LNCAP (cell line): ENCODE results near the gene TEAD1.

Experiments used
- TF ChIP-seq, protein P1 (sequence below): fragments of 450-650 bp; IDR thresholded peaks from 2 replicates; pipeline ENCODE4 v1.5.1; 2017; ENCODE audit warnings: mild to moderate bottlenecking

TEAD1 gene

DNA sequence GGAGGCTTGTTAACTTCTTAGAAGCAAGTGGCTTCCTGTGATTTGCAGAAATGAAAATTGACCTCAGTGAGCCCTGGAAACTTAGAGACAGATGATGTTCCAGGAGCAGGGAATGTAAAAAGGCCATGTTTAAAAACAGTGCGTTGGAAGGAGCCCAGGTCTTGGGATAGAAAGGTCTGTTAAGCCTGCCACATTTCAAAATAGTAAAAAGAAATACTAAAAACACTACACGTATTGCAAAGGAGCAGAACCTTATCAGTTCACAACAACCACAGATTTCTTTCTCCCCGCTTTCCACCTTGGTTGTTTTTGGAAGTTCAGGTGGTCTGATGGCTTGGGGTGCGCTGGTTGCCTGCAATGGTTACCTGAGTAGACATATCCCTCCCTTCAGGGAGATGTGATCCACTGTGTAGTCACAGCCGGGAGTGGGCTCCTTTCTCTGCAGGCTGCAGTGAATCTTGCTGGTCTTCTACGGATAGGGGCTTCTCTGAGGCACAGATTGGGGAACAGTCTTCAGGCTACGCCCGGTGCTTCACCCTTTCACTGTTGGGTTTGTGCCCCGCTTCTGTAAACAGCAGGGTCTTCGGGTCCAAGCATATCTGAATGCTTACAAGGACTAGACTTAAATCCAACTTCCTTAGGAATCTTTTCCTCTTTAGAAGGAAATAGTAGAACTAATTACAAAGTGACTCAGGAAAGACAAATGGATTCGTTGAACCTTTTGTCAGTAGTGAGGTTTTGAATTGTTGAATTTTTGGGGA lies 1.9 kb downstream of the TEAD1 start:
- TF ChIP-seq, protein P1, sequence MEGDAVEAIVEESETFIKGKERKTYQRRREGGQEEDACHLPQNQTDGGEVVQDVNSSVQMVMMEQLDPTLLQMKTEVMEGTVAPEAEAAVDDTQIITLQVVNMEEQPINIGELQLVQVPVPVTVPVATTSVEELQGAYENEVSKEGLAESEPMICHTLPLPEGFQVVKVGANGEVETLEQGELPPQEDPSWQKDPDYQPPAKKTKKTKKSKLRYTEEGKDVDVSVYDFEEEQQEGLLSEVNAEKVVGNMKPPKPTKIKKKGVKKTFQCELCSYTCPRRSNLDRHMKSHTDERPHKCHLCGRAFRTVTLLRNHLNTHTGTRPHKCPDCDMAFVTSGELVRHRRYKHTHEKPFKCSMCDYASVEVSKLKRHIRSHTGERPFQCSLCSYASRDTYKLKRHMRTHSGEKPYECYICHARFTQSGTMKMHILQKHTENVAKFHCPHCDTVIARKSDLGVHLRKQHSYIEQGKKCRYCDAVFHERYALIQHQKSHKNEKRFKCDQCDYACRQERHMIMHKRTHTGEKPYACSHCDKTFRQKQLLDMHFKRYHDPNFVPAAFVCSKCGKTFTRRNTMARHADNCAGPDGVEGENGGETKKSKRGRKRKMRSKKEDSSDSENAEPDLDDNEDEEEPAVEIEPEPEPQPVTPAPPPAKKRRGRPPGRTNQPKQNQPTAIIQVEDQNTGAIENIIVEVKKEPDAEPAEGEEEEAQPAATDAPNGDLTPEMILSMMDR: no peak

DNA sequence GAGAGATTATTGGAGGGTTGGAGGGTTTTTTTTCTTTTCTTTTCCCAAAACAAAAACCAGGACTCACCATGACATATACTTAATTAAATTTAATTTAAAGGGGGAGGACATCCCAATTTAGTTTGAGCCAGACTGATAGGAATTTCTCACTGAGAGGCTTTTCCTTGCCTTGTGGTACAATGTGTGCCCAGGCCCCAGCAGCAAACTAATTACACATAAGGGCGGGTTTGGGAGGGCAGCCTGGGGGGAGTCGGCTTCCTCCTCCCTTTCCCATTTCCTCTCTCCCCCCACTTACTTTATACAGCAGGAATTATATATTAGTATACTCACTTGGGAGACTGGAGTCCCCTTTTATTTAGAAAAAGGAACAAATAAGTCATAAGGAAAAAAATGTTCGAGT lies 2.9 kb downstream of the TEAD1 start:
- TF ChIP-seq, protein P1: no peak

DNA sequence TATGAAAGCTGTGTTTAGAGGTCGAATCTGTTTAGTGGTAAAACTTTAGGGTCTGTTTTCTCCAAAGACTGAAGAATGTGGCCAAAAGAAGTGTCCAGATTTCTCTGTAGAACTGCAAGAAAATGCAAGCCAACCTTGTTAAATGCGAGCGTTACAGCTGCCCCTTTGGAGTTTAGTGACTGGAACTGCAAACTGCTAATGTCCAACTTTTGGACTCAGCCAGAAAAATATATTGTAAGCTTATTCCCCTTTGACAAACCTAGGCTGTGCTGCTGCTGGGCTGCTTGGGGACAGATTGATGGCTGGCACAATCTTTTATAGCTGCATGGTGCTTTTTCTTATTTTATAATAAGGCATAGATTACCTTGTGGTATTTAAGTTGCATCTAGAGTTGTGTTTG lies 3.9 kb downstream of the TEAD1 start:
- TF ChIP-seq, protein P1: no peak

DNA sequence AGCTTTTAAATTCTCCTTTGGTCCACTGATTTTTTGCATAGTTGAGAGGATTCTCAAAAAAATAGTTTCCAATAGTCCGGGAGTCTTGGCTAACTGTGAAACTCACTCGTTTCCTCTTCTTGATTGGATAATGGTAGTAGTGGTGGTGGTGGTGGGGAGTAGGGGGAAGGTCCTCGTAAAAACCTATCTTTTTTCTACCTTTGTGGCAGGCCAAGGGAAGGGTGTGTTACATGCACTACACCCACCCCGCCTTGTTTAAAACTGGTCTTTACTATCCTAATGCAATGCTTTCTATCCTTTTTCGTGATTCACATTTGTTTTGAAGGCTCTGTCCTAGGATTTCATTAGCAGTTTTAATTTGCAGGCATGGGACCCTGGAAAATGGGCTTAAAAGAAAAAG lies 4.8 kb downstream of the TEAD1 start:
- TF ChIP-seq, protein P1: no peak

DNA sequence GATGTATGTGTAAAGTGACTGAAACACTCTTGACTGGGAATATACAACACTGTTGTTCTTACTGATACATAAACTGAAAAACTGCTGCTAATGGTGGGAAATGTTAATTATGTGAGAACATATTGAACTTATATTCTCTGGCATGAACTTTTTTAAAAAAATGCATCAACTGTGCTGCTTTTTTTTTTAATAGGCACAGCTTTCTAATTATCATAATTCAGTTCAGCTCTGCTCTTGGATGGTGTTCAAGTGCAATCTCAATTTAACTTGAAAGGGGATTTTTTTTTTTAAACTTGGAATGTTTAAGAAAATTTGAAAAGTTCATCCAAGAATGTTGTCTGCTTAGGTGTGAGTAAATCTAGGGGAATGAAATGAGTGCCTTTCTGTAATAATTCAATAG lies 5.2 kb downstream of the TEAD1 start:
- TF ChIP-seq, protein P1: no peak

DNA sequence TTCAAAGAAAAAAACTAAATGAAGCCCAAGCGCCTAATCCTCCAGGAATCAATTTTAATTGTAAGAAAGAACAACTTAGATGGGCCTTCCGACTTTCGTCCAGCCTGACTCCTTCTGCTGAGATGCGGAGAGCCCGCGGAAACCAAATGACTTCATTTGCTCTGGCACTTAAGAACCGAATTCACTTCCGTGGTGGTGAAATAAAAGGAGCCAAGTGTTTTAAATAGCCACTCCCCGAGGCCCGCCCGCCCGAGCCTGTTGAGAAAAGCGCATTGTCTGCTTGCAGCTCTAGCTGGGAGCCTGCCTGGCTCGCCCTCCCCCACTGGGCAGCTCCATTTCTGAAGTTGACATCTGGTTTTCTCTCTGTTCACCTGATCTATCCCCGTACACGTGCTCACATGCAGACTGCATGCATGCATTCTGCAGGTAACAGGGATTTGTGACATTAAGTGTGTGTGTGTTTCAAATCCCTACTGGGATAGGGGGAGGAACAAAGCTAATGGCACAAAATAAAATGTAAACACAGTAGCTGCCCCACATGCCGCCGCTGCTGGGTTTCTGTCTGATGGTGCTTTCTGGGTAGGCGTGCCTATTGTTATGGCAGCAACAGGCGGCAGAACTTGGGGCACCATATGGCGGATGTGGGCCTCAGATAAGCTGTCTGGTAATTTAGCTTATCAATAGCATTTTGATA lies 6.2 kb downstream of the TEAD1 start:
- TF ChIP-seq, protein P1: no peak

DNA sequence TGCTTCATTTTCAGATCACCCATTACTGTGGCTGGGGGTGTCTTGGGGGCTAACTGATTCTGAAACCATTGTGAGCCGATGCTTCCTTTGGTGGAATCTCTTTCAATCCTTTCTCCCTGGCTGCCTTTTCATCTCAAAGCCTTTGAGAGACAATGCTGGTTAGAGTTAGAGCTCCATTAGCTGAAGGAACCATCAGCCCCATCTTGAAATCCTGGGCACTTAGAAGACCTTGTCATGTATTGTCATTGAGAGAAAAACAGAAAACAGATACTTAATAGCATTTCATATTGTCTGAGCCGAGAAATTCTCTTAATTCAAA lies 6.7 kb downstream of the TEAD1 start:
- TF ChIP-seq, protein P1: no peak
